Lower leg skin (tissue), 4 donors: ENCODE measurements around the gene NPAS2. TPM values are rescaled to one million over a fixed set of nuclear protein-coding genes. Genes with fewer than 3 reads are reported as not detected.

Experiments used
- DNase-seq, 2 donors: peaks; one replicate each; pipeline ENCODE4 v3.0.0-alpha.2; 2019; ENCODE audit warnings: low spot score in 2 of 2
- H3K4me3 ChIP-seq: fragments of 200-600 bp; sonication (generic); 2 replicates; pipeline ENCODE4 v1.5.1; 2017; ENCODE audit warnings: mild to moderate bottlenecking, low read depth; ENCODE audit not compliant: poor library complexity, severe bottlenecking
- CTCF ChIP-seq, 3 donors: fragments of 450-650 bp; IDR thresholded peaks; one replicate each; pipeline ENCODE4 v1.5.1; 2016; ENCODE audit warnings: antibody characterized with exemption in 3 of 3, mild to moderate bottlenecking in 3 of 3, moderate library complexity in 2 of 3
- POLR2A ChIP-seq, 2 donors: fragments of 450-650 bp; IDR thresholded peaks; one replicate each; pipeline ENCODE4 v1.6.1; 2016 to 2017; ENCODE audit warnings: antibody characterized with exemption in 2 of 2, mild to moderate bottlenecking in 1 of 2, moderate library complexity in 1 of 2
- WGBS, 2 donors: methylation state at CpG; one replicate each; pipeline ENCODE4 v1.1.5; 2018; 5-methylcytosine and 5-hydroxymethylcytosine counted together
- intact Hi-C: fragments of 100-400 bp; cut with DNase I; formaldehyde crosslinking; loops from one replicate; pipeline ENCODE4 v1.15.0; 2023; ENCODE audit warnings: low total_unique reads
- total RNA-seq, 4 donors: library from RNA; depleted of rRNA; stranded (reverse); fragments of >200 nt; gene quantifications; one replicate each; pipeline ENCODE4 v1.1.0, GENCODE V29; 2016

Gene NPAS2
- total RNA-seq, 4 donors from 2014 or later = 58.0 to 75.5 (median 62.1) TPM

DNA sequence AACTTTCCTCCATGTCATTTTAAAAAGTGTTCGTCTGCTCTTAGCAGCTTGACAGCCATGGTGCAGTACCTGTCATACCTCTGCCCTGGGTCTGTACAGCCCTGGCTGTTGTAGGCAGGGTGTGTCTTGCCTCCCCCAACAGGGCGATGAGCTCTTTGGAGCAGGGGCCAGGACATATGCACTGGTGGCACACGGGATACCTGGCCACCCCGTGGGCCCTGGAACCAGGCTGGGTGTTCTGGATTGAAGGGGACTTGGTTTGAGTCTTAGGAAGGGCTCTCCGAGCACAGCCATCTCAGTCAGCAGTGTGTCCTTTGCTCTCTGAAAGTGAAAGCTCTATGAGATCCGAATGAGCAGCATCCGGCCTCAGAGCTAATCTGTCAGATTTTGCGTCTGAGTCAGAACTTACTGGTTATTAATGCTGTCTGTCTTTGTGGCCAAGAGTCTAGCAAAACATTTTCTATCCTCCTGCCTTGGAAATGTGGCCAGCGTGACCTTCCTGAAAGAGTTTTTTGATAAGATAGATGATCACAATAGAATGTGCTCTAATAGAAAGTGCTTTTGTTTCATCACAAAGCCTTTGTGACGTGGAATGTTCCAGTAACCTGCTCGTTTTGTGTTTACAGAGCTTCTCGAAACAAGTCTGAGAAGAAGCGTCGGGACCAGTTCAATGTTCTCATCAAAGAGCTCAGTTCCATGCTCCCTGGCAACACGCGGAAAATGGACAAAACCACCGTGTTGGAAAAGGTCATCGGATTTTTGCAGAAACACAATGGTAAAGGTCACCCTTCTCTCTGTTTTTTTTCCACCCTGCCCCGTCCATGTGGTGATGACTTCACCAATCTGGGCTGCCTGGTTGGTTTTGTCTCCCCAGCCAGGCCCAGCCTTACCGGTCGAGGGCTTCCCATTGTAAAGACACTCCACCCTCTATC lies 104.8 kb downstream of the NPAS2 start:
- WGBS, 2 donors = 68 to 73% methylated on average over 21 of the region's 21 CpGs
- DNase-seq = no peak
- H3K4me3 ChIP-seq = no peak overlapping the region

DNA sequence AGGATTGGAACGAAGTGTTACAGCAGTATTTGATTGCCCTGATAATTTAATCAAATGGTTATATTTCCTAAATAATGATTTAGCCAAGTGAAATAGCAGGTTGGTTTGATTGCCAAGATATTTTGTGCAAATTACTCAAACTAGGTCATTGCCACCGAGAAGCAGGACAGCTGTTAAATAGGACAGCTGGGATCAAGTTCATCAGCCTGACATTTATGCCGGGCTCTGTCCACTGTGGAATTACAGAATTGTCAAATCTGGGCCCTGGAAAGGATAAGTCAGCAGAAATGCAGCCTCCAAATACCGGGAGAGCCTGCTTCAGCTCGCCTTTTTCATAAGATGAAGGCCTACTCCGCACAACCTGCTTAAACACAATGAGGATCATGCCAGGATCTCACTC lies 108.3 kb downstream of the NPAS2 start:
- intact Hi-C loops = no loop called here

More for the DNA sequence above, 104.8 kb downstream of the NPAS2 start:
- intact Hi-C loops = no loop called here
- no peak for TF ChIP-seq CTCF (IDR thresholded peaks at IDR 0.05)
- TF ChIP-seq POLR2A (IDR thresholded peaks at IDR 0.05) = no peak

GRCh38 chr2:100929147-100929546 lies 109.2 kb downstream of the NPAS2 start:
- 92 to 93% methylated on average over 2 of the region's 2 CpGs for WGBS, 2 donors
- intact Hi-C loops = no loop called here
- H3K4me3 ChIP-seq = no peak overlapping the region
- DNase-seq = no peak
- TF ChIP-seq CTCF (IDR thresholded peaks at IDR 0.05) (no peak), POLR2A (IDR thresholded peaks at IDR 0.05) (no peak)

More for the DNA sequence above, 108.3 kb downstream of the NPAS2 start:
- 61 to 62% methylated on average over 6 of the region's 6 CpGs for WGBS, 2 donors
- no peak for TF ChIP-seq POLR2A (IDR thresholded peaks at IDR 0.05)
- no peak overlapping the region for H3K4me3 ChIP-seq
- no peak for DNase-seq

- intact Hi-C loops = no loop called here
- no peak overlapping the region for H3K4me3 ChIP-seq
- DNase-seq = peak in 1 of 2 donors; percentile 52
- WGBS, 2 donors = 95% methylated on average over 6 of the region's 6 CpGs
- no peak for TF ChIP-seq CTCF (IDR thresholded peaks at IDR 0.05)
- no peak for TF ChIP-seq POLR2A (IDR thresholded peaks at IDR 0.05)
Observed at GRCh38 chr2:100934504-100935371, 114.8 kb downstream of the NPAS2 start.

GRCh38 chr2:100935372-100935752 lies 115.4 kb downstream of the NPAS2 start:
- 78 to 82% methylated on average over 3 of the region's 3 CpGs for WGBS, 2 donors
- DNase-seq = no peak
- TF ChIP-seq POLR2A (IDR thresholded peaks at IDR 0.05) = no peak
- no peak for TF ChIP-seq CTCF (IDR thresholded peaks at IDR 0.05)
- intact Hi-C loops = no loop called here
- H3K4me3 ChIP-seq = no peak overlapping the region
